Measurements from ENCODE around the gene ZNF236.

Gene ZNF236

GRCh38 chr18:76842837-76843530 lies 20.6 kb downstream of the ZNF236 start:
- in situ Hi-C loops (cut with MboI; ENCODE audit: low sequenced_read_pairs, unreplicated experiment): no loop called here
- no peak for DNase-seq (ENCODE audit: low spot score)
- no peak for TF ChIP-seq CTCF (IDR thresholded peaks at IDR 0.05; ENCODE audit: borderline replicate concordance, control extremely low read depth, extremely low read depth, insufficient read depth, missing control alignments)

- DNase-seq (ENCODE audit: low spot score): no peak
Observed at GRCh38 chr18:76844144-76844543, 21.8 kb downstream of the ZNF236 start.

GRCh38 chr18:76844742-76845477 lies 22.6 kb downstream of the ZNF236 start:
- TF ChIP-seq CTCF (IDR thresholded peaks at IDR 0.05; ENCODE audit: borderline replicate concordance, control extremely low read depth, extremely low read depth, insufficient read depth, missing control alignments): no peak
- in situ Hi-C loops (cut with MboI; ENCODE audit: low sequenced_read_pairs, unreplicated experiment): no loop called here
- DNase-seq (ENCODE audit: low spot score): no peak

More at GRCh38 chr18:76844144-76844543, 21.8 kb downstream of the ZNF236 start:
- no peak for TF ChIP-seq CTCF (IDR thresholded peaks at IDR 0.05; ENCODE audit: borderline replicate concordance, control extremely low read depth, extremely low read depth, insufficient read depth, missing control alignments)
- in situ Hi-C loops (cut with MboI; ENCODE audit: low sequenced_read_pairs, unreplicated experiment): no loop called here

- in situ Hi-C loops (cut with MboI; ENCODE audit: low sequenced_read_pairs, unreplicated experiment): no loop called here
- no peak for DNase-seq (ENCODE audit: low spot score)
- TF ChIP-seq CTCF (IDR thresholded peaks at IDR 0.05; ENCODE audit: borderline replicate concordance, control extremely low read depth, extremely low read depth, insufficient read depth, missing control alignments): no peak
Observed at GRCh38 chr18:76846217-76846616, 23.9 kb downstream of the ZNF236 start.

- no peak for DNase-seq (ENCODE audit: low spot score)
- in situ Hi-C loops (cut with MboI; ENCODE audit: low sequenced_read_pairs, unreplicated experiment): no loop called here
- TF ChIP-seq CTCF (IDR thresholded peaks at IDR 0.05; ENCODE audit: borderline replicate concordance, control extremely low read depth, extremely low read depth, insufficient read depth, missing control alignments): no peak
Observed at GRCh38 chr18:76847916-76848315, 25.6 kb downstream of the ZNF236 start.

- no peak for DNase-seq (ENCODE audit: low spot score)
- in situ Hi-C loops (cut with MboI; ENCODE audit: low sequenced_read_pairs, unreplicated experiment): no loop called here
- TF ChIP-seq CTCF (IDR thresholded peaks at IDR 0.05; ENCODE audit: borderline replicate concordance, control extremely low read depth, extremely low read depth, insufficient read depth, missing control alignments): no peak
Observed at GRCh38 chr18:76850112-76850511, 27.8 kb downstream of the ZNF236 start.

All from GM13976 (cell line).